Measurements from ENCODE around the gene DOCK11.

- TF ChIP-seq EP300 (IDR thresholded peaks at IDR 0.05; ENCODE audit: borderline replicate concordance in 1 of 2, control insufficient read depth in 1 of 2, low read depth in 2 of 2, low read length in 2 of 2), result no peak
- no peak for TF ChIP-seq FOXK2 (IDR thresholded peaks at IDR 0.05)
- TF ChIP-seq BHLHE40 (IDR thresholded peaks at IDR 0.05; ENCODE audit: borderline replicate concordance in 1 of 2, low read depth in 2 of 2, low read length in 1 of 2), result no peak
- TF ChIP-seq REST (IDR thresholded peaks at IDR 0.05; ENCODE audit: low read depth, low read length), result no peak
- TF ChIP-seq JUND (IDR thresholded peaks at IDR 0.05; ENCODE audit: low read depth, low read length), result no peak
- TF ChIP-seq CTCF (IDR thresholded peaks at IDR 0.05 in 2 of 3, conservative IDR thresholded peaks at IDR 0.05 in 1 of 3; ENCODE audit: control insufficient read depth in 2 of 3, extremely low read depth in 1 of 3, insufficient read depth in 1 of 3, low read depth in 3 of 3, low read length in 3 of 3), result no peak
- TF ChIP-seq EED (IDR thresholded peaks at IDR 0.05; ENCODE audit: low read depth), result peak; percentile 50
- TF ChIP-seq ZNF217 (IDR thresholded peaks at IDR 0.05), result no peak
- TF ChIP-seq SMARCA5 (IDR thresholded peaks at IDR 0.05), result no peak
Observed at GRCh38 chrX:118528071-118528737, 32.6 kb downstream of the DOCK11 start.
